COLO668 (cell line): ENCODE measurements around the gene MARK4.
"Not testable (repeated sequence)": the region's sequence is repeated elsewhere in the genome, so short reads cannot be mapped to it uniquely, and the experiment has no call there.

Experiments used
- DNase-seq: peaks from one replicate; lab custom pipeline; 2025; ENCODE audit not compliant: unreplicated experiment; lab: John Stamatoyannopoulos, UW

MARK4 gene

GRCh38 chr19:45334881-45335280 is 83.8 kb downstream of the MARK4 start:
- not testable (repeated sequence) for DNase-seq

GRCh38 chr19:45336696-45337251 is 85.7 kb downstream of the MARK4 start:
- DNase-seq, result no peak

DNA sequence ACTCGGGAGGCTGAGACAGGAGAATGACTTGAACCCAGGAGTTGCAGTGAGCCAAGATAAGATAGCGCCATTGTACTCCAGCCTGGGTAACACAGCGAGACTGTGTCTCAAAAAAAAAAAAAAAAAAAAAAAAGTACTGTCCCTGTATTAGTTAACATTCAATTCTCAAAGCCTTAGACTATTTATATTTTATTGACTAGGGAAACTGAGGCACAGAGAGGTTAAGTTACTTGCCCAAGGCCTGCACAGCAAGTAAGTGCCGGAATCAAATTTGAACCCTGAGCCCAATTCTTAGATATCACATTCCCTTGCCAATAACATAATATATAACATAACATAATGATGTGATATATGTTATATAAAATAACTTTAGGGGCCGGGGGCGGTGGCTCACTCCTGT is 88.6 kb downstream of the MARK4 start:
- DNase-seq, result no peak

DNA sequence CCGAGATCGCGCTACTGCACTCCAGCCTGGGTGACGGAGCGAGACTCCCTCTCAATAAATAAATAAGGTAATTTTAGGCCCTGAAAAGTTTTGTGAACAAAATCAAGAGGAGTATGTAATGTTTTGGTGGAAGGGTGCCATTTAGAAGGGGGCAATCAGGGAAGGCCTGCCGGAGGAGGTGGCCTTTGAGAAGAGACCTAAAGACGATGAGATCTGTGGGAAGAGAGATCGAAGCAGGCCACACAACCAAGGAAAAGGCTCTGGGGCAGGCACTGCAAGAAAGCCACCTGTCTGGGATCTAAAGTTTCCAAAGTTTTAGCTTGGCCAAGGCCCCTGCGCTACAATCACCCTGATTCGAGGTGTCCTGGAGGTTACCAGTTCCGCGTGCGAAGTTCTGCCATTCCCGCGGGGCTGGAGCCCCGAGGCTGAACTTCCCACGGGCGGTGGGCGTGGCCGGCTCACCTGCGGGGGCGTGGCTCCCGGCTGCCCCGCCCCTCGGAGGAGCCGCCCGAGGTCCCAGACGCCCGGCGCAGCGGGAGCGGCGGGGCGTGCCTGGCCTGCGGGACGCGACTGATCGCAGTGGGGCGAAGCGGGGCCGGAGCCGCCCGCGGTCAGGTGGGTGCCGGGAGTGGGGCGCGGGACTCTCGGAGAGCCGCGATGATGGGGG is 89.3 kb downstream of the MARK4 start, which contains the start of gene KLC3:
TSS of gene KLC3 (plus strand) at position 519 of the 667 bp plus-strand sequence. CDS start 4,792 bp downstream, outside the sequence.
- peak; percentile 43 for DNase-seq

DNA sequence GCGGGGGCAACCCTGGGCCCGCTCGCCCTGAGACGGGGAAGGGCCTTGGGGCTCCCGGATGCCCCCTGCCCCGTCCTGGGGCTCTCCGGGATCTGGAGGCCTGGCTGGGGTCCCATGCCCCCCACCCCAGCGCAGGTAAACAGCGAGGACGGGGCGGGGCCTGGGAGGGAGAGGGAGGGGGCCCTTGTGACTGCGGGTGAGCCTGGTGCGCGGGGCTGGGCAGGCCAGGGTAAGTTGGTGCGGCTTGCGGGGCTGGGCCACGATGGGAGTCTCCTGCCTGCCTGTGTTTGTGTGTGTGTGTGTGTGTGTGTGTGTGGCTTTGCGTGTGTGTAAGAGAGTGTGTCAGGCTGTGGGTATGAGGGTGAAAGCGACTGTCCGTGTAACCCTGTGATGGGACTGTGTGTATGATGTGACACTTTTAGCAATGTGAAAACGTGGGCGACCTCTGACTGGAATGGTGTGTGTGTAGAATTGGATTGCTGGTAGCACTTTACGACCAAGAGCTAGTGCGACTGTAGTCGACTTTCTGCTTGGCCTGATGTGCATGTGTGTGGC is 89.9 kb downstream of the MARK4 start:
- DNase-seq, result no peak

DNA sequence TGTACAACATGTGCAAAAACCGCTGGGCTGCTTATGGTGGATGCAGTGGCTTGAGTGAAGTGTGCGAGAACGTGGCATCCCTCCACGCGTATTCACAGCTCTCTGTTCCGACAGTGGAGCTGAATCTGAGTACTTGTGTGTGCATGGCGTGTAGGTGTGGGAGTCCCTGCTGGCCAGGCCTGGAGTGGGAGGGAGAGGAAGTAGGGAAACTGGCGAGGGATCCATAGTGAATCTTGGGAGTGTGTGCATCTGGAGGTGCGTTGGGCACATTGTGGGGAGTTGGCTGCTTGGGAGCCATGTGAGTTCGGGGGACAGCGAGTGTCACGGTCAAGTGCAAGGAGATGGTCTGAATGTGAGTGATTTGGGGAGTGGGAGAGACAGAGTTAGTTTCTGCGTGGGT is 91.8 kb downstream of the MARK4 start:
- no peak for DNase-seq

GRCh38 chr19:45344621-45345505 is 93.8 kb downstream of the MARK4 start:
- no peak for DNase-seq

DNA sequence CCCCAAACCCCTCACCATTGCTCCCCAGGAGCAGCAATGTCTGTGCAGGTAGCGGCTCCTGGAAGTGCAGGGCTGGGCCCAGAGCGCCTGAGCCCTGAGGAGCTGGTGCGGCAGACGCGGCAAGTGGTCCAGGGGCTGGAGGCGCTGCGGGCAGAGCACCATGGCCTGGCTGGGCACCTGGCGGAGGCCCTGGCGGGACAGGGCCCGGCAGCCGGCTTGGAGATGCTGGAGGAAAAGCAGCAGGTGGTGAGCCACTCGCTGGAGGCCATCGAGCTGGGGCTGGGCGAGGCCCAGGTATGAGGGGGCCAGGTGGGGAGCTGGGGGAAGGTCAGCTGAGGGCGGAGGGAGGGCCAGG is 94.4 kb downstream of the MARK4 start:
- DNase-seq, result no peak

- peak; percentile 24 for DNase-seq
Measured at GRCh38 chr19:45346449-45346848, 95.4 kb downstream of the MARK4 start.

DNA sequence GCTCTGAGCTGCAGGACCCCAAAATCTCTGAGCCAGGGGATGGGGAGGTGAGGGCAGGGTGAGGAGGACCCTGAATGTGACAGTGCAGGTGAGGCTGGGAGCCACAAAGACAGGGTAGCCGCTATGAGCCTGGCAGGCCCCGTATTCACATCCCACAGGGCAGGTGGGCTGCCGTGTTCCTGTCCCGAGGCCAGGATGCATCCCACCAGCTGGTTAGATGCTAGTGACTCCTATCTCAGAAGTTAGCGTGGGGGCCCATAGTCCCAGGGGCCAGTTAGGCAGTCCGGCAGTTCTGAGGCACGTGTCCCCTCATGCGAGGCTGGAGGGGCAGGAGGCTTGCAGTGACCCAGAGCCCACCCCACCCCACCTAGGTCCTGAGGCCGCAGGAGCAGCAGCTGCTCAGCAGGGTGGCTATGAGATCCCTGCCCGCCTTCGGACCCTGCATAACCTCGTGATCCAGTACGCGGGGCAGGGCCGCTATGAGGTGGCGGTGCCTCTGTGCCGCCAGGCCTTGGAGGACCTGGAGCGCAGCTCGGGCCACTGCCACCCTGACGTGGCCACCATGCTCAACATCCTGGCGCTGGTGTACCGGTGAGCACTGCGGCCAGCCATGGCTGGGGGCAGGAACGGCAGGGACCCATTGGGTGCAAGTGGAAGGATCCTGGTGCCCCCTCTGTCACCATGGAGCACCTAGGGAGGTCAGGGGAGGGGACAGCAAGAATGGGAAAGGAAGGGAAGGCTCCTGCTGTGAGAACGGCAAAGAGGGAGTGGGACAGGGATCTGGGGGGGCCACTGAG is 96.7 kb downstream of the MARK4 start:
- DNase-seq, result no peak

- no peak for DNase-seq
Measured at GRCh38 chr19:45348367-45349125, 97.5 kb downstream of the MARK4 start.

DNA sequence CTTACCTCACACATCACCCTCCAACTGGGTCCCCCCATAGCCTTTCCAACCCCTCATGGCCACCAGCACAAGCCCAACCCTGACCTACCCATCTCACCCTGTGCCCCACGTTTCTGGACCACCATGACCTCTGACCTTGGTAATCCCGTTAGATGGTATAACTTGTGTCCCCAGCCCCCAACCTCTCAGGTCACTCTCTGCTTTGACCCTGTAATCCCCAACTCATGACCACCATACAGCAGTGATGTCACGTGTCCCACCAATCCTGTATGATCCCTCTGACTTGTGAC is 98.0 kb downstream of the MARK4 start:
- DNase-seq, result no peak

- DNase-seq, result no peak
Measured at GRCh38 chr19:45349430-45349941, 98.4 kb downstream of the MARK4 start.

- DNase-seq, result no peak
Measured at GRCh38 chr19:45350477-45351058, 99.5 kb downstream of the MARK4 start.

DNA sequence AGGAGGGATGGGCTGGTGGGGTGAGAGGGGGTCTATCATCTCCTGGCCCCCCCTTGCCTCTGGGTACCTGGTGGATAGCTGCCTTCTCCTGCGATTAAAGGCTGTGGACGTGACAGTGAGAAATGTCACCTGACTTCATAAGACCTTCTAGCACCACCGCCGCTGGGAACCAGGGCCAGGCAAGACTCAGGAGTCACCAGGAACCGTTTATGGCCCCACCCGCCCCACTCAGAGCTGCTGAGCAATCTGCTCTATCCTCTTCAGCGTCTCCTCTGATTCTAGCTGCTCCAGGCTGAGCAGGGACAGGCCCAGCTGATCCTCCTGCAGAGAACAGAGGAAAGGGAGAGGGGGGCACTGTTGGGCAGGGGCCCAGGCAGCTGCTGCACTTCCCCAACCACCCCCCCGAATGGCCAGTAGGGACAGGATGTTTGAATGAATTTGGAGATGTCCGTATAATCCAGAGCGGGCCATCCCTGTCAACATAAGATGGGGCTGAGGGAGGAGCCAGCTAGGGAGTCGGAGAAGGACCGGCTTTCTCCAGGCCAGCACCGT is 100.4 kb downstream of the MARK4 start:
- DNase-seq, result no peak

DNA sequence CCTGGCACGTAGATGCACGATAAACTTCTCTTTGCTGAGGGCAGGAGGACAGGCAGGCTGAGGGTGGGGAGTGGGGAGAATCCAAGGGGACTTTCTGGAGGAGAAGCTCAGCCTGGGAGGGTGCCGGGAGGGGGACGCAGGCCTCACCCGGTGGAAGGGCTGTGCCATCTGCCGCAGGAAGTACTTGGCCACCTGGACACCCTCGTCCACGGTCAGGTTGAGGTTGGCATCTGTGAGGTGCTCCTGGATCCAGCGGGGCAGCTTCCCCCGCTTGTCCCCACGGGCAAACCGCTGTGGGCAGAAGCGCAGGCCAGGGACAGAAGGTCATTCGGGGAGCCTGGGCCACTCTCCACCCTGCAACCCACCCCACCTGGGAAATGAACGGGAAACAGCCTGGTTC is 101.0 kb downstream of the MARK4 start:
- no peak for DNase-seq

GRCh38 chr19:45352471-45352870 is 101.4 kb downstream of the MARK4 start:
- DNase-seq, result no peak

GRCh38 chr19:45352914-45353796 is 102.1 kb downstream of the MARK4 start:
- DNase-seq, result no peak
